Endometrium (tissue), 2 donors: ENCODE results near the gene SERPINA10.
"Not testable (repeated sequence)": the region's sequence is repeated elsewhere in the genome, so short reads cannot be mapped to it uniquely, and the experiment has no call there.

Source experiments
- FAIRE-seq: peaks from 2 replicates; lab custom pipeline; 2012; peaks lifted over from hg19 to GRCh38; lab: Jason Lieb, UNC
- donor health status: control.
- donor health status: control.

Gene SERPINA10

DNA sequence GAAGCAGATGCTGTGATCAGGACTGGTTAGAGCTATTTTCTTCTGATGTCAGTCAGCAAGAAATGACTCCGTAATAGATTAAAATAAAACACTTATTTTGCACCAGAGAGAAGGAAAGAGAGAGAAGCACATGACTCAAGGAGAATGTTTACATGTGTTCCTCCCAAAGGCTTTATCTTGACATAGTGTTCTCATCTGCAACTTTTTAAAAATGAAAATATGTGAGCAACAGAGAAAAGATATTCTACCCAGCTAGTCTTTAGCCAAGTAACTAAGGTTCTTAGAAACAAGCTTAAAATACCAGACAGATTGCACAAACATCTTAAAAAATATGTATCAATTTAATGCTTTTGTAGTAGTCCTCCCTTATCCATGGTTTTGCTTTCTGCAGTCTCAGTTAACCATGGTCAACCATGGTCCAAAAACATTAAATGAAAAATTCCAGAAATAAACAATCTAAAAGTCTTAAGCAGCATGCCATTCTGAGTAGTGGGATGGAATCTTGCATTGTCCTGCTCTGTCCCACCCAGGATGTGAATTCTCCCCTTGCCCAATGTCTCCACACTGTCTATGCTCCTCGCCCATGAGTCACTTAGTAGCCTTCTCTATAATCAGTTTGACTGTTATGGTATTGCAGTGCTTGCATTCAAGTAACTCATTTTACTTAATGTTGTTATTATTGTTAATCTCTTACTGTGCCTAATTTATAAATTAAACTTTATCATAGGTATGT is 9.9 kb downstream of the SERPINA10 start:
- no peak for FAIRE-seq

DNA sequence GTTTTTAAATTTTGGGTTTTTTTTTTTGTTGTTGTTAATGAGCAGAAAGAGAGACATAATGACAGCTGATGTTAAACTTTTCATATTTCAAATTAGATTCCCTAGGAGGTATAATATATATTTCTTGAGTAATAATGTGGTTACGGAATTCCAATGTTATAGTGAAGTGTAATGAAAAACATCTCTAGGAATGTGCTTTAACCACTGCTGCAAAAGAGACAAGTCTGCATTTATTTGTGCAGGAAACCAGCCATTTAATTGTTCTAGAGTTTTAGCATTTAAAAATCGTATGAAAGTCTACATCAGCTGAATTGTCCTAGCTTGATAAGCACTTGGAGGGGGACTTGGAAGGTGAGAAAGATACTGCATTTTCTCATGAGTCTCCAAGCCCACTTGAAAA is 14.3 kb downstream of the SERPINA10 start:
- FAIRE-seq = no peak

DNA sequence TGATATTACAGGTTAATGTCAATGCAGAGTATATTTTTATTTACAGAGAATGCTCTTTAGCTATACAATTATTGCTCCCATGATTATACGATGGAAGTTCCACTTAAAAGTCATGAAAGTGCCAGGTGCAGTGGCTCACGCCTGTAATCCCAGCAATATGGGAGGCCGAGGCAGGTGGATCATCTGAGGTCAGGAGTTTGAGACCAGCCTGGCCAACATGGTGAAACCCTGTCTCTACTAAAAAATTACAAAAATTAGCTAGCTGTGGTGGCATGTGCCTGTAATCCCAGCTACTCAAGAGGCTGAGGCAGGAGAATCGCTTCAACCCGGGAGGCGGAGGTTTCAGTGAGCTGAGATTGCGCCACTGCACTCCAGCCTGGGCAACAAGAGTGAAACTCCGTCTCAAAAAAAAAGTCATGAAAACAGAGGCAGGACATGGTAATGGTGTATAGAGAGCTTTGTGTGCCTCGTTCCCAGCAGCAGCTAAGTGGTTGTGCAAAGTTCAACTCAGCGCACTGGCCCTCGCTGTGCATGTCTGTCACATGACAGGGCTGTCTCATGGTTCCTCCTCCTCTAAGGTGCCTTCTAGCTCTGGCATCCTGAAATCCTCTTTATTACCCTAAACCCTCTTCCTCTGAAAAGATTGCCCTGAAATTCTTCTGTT is 16.0 kb downstream of the SERPINA10 start:
- FAIRE-seq = not testable (repeated sequence)

DNA sequence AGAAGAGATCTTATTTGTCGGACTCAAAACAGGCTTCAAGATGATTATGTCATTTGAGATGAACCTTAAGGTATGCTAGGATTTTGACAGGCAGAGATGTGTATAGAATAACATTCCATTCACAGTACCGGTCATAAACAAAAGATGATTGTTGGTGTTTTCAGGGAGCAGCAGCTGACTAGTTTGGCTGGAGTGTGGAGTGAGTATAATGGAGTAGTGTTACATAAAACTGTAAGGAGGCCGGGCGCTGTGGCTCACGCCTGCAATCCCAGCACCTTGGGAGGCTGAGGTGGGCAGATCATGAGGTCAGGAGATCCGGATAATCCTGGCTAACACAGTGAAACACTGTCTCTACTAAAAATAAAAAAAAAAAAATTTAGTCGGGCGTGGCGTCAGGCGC is 23.9 kb downstream of the SERPINA10 start:
- no peak for FAIRE-seq

DNA sequence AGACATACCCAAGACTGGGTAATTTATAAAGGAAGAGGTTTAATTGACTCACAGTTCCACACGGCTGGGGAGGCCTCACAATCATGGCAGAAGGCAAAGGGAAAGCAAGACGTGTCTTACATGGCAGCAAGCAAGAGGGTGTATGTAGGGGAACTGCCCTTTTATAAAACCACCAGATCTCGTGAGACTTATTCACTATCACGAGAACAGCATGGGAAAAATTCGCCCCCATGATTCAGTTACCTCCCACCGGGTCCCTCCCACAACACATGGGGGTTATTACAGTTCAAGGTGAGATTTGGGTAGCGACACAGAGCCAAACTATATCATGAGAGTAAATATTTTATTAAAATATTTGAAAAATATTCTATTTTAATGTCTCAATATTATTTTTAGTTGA is 24.5 kb downstream of the SERPINA10 start:
- not testable (repeated sequence) for FAIRE-seq

DNA sequence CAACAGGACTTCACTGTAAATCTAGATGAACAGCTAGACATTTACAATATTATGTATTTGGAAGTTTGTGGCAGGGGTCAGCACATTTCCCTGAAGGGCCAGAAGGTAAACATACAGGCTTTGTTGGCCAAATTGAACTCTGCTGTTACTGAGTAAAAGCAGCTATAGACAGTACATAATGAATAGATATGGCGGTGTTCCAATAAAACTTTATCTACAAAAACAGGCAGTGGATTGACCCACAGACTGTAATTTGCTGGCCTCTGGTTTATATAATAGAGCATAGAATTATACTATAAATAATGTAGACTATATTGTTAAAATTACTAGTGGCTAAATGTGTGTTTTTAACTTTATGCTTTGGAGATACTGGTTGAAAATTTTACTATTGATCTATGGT is 25.7 kb downstream of the SERPINA10 start:
- FAIRE-seq = no peak

DNA sequence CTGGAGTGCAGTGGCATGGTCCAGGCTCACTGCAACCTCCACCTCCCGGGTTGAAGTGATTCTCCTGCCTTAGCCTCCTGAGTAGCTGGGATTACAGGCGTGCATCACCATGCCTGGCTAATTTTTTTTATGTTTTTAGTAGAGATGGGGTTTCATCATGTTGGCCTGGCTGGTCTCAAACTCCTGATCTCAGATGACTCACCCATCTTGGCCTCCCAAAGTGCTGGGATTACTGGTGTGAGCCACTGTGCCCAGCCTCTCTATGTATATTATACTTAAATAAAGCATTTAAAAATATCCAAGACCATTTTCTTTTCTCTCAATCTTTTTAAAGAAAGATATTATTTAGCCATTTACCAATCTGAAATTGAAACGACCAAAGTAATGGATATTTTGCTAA is 28.9 kb downstream of the SERPINA10 start:
- FAIRE-seq = not testable (repeated sequence)

DNA sequence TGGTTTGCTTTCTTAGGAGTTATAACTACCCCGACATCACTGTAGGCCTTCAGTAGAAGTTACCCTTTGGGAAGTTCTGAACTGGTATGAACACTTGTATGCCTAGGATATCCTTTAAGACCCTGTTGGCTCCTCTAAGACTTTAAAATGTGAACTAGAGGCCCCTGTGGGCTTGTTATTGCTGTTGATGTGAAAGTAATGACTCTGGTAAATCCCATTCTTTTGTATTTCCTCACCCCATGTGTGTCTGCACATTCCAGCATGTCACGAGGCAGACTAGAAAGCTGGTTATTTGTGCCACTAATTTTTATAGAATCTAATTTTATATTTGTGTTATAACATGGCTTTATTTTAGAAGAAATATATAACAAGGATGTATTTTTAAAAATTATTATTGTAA is 48.9 kb downstream of the SERPINA10 start:
- FAIRE-seq = no peak

DNA sequence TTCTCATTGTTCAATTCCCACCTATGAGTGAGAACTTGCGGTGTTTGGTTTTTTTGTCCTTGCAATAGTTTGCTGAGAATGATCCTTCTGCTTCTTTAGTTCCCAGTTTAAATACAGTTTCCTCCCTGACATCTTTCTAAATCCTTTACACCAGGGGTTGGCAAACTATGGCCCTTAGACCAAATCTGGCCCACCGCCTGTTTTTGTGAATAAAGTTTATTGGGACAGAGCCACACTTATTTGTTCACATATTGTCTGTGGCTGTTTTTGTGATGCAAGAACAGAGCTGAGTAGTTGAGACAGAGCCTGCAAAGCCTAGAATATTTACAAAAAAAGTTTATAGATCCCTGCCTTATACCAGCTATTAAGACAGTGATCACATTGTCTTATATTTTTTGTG is 53.7 kb downstream of the SERPINA10 start:
- FAIRE-seq = no peak

DNA sequence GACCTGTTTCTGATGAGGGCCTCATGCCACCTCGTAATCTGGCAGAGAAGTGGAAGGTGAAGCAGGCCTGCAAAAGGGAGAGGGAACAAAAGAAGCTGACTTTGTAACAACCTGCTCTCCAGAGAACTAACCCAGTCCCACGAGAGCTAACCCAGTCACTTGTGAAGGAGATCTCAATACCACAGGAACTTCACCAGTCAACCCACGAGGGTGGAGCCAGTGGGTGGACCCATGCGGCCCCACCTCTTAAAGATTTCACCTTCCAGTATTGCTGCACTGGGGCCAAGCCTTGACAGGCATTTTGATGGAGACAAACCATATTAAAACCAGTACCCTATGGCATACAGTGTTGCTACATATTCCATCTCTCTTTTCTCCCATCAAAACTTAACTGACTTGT is 55.1 kb downstream of the SERPINA10 start:
- no peak for FAIRE-seq

DNA sequence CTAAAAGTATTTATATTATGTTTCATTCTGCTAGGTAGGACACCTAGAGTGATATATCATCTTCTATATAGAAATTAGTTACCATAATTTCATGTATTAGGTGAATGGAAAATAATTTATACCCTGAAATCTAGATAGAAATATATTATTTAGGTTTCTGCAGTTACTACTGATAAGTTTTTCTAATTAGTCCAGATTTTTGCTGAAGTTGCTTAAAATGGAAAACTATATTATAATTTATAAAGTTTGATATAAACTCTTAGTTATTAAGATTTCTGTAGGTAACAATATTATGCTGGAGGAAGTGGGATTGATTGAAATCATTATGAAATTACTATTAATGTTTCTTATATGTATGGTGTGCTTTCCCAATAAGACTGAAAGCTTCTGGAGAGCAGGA is 56.0 kb downstream of the SERPINA10 start:
- FAIRE-seq = no peak
